Measurements from ENCODE around the gene ARHGAP31.

GRCh38 chr3:119360736-119361462 is 66.7 kb downstream of the ARHGAP31 start:
- no peak for TF ChIP-seq EZH2 (IDR thresholded peaks at IDR 0.05; ENCODE audit: borderline replicate concordance, low read length)
- no peak for TF ChIP-seq CTCF (conservative IDR thresholded peaks at IDR 0.05 in 1 of 2, IDR thresholded peaks at IDR 0.05 in 1 of 2; ENCODE audit: extremely low read depth in 1 of 2, insufficient read depth in 1 of 2, low read depth in 1 of 2, low read length in 2 of 2)

Measured in mammary epithelial cell (primary cell).